H54 (cell line): ENCODE data around the gene ADGRF1.
"Not testable (repeated sequence)": the region's sequence is repeated elsewhere in the genome, so short reads cannot be mapped to it uniquely, and the experiment has no call there.

Experiments
- DNase-seq: peaks from one replicate; pipeline ENCODE4 v3.0.0; 2011; ENCODE audit warnings: low spot score, mixed read lengths; ENCODE audit not compliant: insufficient read length
- FAIRE-seq: peaks from 3 replicates; lab custom pipeline; 2011; peaks lifted over from hg19 to GRCh38; lab: Jason Lieb, UNC
- POLR2A ChIP-seq: IDR thresholded peaks from 2 replicates; pipeline ENCODE4 v1.6.1; 2011; ENCODE audit warnings: low read depth, mild to moderate bottlenecking, low read length

ADGRF1 gene

DNA sequence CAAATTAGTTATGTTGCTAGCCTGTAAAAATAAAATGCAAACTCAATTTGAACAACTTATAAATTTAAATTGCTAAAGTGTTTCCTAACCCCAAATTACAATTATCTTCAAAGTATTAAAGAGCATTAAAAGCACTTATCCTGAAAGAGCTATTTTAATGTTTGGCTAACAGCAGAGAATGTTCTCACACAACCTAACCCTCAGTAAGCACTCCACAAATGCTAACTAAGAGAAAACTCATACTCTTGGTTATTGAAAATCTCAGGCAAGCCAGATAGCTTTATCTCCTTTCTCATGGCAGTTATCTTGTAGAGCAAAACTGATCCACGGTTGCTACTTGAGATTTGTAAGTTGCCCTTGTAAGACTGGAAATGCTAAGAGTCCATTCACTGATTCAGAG lies 30.5 kb upstream of the ADGRF1 start:
- DNase-seq: no peak
- TF ChIP-seq POLR2A: no peak
- FAIRE-seq: no peak

DNA sequence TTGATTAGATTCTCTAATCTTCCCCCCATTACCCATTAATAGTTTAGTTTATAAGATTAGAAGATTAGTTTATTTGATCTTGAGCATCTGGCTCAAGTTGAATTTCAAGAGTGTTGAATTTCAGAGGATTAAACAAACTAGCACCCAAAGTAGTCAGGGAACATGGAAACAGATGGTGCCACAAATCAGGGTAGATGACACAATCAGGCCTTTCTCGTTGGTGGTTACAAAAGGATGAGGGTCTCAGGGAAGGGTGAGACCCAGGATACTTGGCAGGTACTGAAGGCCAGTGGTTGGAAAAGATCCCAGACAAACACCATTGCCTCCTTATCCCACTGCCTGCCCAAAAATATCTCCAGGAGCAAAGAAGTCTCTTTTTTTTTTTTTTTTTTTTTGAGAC lies 29.5 kb upstream of the ADGRF1 start:
- FAIRE-seq: no peak

DNA sequence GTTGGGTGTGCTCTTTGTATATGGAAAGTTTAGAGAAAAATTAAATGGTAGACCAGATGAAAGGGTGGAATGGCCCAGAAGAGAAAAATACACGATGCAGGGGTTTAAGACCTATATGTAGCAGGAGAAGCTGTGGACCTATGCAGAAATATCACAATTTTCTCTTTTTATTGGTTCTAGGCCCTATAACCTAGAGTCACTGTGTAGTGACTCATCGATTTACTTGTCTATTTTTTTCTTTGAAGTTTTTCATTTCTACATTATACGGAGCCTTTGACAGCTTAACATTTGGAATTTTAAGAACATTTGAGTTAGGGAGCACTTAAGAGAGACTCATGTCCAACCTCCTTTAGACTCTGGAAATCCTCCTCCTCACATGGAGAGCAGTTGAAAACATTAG lies 28.3 kb upstream of the ADGRF1 start:
- FAIRE-seq: no peak
- no peak for TF ChIP-seq POLR2A
- no peak for DNase-seq

More for the DNA sequence above, 29.5 kb upstream of the ADGRF1 start:
- TF ChIP-seq POLR2A: no peak
- DNase-seq: no peak

DNA sequence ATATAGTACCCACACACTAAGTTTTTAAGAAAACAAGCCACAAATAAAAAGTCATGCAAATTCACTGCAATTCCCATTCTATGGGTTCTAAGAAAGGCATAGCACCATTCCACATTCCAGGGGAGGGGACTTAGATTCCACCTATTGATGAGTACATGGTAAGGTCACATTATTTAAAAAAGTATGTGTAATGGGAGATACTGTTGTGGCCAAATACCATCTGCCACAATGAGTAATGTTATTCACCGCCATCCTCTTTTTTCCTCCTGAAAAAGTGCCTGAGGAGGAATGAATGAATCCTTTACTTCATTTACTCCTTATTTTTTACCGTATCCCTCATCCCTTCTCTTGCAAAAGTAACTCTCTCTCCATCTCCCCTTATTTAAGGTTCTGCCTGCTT lies 27.0 kb upstream of the ADGRF1 start:
- no peak for DNase-seq
- TF ChIP-seq POLR2A: no peak
- no peak for FAIRE-seq

- no peak for TF ChIP-seq POLR2A
- DNase-seq (no peak), FAIRE-seq (no peak)
Measured at GRCh38 chr6:47066418-47066817, 24.3 kb upstream of the ADGRF1 start.

GRCh38 chr6:47064274-47064673 lies 22.1 kb upstream of the ADGRF1 start:
- no peak for TF ChIP-seq POLR2A
- FAIRE-seq: no peak

GRCh38 chr6:47062346-47062745 lies 20.2 kb upstream of the ADGRF1 start:
- no peak for DNase-seq
- no peak for TF ChIP-seq POLR2A
- no peak for FAIRE-seq

More at GRCh38 chr6:47064274-47064673, 22.1 kb upstream of the ADGRF1 start:
- DNase-seq: no peak

DNA sequence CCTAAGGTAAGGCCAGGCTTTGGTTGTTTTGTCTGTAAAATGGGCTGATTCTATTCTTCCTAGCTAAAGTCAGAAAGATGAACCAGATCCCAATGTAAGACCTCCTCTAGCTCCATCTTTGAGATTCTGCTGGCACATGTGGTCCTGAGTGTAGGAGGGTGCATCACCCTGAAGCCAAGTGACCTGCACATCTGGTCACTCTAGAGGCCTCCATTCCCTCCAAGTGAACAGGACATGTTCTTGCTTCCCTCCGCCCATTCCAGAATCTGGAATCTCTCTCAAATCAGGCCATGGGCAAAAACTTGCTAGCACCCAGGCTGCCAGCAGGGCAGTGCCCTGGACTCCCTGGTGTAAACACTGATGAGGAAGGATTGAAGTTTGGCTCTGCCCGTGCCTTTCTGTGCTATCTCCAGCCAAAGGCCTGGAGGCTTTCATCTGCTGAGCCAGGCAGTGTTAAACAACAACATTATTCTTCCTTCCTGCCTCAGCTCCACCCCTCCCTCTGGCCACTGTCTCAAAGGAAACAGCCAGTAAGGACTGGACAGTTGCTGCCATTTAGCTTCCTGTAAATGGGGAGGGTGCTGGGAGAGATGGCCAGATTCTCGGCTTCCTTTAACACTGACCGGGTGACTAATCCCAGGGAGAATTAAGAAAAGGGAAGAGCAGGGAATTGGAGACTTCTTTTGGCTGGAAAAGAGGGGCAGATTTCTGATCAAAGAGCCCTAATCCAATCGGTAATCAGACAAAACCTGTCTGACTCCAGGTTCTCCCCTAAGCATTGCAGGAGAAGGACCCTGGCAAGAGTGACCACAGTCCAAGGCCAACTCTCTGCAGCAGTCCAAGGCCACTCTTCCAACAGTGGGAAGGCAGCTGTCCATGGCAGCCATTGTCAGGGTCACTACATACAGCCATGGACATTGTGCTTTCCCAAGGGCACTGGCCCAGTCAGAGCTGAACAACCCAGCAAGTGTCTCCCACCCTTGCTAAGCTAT lies 19.5 kb upstream of the ADGRF1 start:
- DNase-seq (no peak), FAIRE-seq (no peak)
- TF ChIP-seq POLR2A: no peak

- DNase-seq (no peak), FAIRE-seq (no peak)
- TF ChIP-seq POLR2A: no peak
Measured at GRCh38 chr6:47059216-47059885, 17.2 kb upstream of the ADGRF1 start.

- DNase-seq (no peak), FAIRE-seq (no peak)
- TF ChIP-seq POLR2A: no peak
Measured at GRCh38 chr6:47057830-47058540, 15.9 kb upstream of the ADGRF1 start.

DNA sequence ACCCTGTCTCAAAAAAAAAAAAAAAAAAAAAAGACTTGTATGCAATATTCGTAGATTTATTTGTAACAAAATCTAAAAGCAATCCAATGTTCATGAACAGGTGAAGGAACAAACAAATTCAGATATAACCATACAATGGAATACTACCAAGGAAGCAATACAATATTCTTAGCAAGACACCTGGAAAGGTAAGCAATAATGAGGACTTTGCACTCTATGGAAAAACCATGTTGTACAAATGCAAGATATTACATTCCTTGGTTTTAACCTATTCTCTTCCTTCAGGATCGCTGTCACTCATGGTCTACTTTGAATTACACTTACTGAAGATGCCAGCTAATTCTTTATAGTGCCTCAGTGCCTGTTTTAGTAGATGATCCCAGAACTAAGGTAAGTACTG lies 14.7 kb upstream of the ADGRF1 start:
- TF ChIP-seq POLR2A: no peak
- FAIRE-seq (no peak), DNase-seq (no peak)

- DNase-seq, FAIRE-seq: not testable (repeated sequence)
Measured at GRCh38 chr6:47054302-47054701, 12.2 kb upstream of the ADGRF1 start.

GRCh38 chr6:47048638-47049037 lies 6.5 kb upstream of the ADGRF1 start:
- no peak for TF ChIP-seq POLR2A
- no peak for DNase-seq
- no peak for FAIRE-seq

GRCh38 chr6:47047479-47048407 lies 5.6 kb upstream of the ADGRF1 start:
- TF ChIP-seq POLR2A: no peak
- DNase-seq (peak; percentile 35), FAIRE-seq (peak; percentile 99)
